HepG2 (cell line): ENCODE data around the gene SLBP. TPM values are rescaled to one million over a fixed set of nuclear protein-coding genes. Genes with fewer than 3 reads are reported as not detected.

ENCODE experiments used
- ATF7-NPFF ChIP-seq: sonication (generic); formaldehyde crosslinking; IDR thresholded peaks from 2 replicates; pipeline ENCODE4 v1.8.1; 2023; ENCODE audit warnings: mild to moderate bottlenecking, low read depth, missing genetic modification reagents, moderate library complexity
- CEBPZ ChIP-seq: IDR thresholded peaks from 2 replicates; pipeline ENCODE4 v1.6.1; 2012; ENCODE audit warnings: low read length, improper control_type of control experiment
- CREB1 ChIP-seq, 2 experiments: fragments of 450-650 bp in 1 of 2; IDR thresholded peaks; 2 replicates each; pipeline ENCODE4 v1.6.1; 2016 to 2017; ENCODE audit warnings: control low read depth in 1 of 2, mild to moderate bottlenecking in 1 of 2, missing compliant biosample characterization in 1 of 2, missing genetic modification characterization in 1 of 2
- HNRNPH1 ChIP-seq: fragments of 200-400 bp; formaldehyde crosslinking; optimal IDR thresholded peaks from 2 replicates; pipeline ENCODE3; 2017; ENCODE audit warnings: mild to moderate bottlenecking, low read depth, low read length
- HNRNPK ChIP-seq: fragments of 200-400 bp; formaldehyde crosslinking; IDR thresholded peaks from 2 replicates; pipeline ENCODE4 v1.6.1; 2018; ENCODE audit warnings: low read length, low read depth, moderate library complexity, mild to moderate bottlenecking; ENCODE audit not compliant: poor library complexity, severe bottlenecking
- ISL2 ChIP-seq: sonication (generic); formaldehyde crosslinking; IDR thresholded peaks from 2 replicates; pipeline ENCODE4 v1.5.0; 2020; ENCODE audit warnings: missing genetic modification reagents
- KMT2A ChIP-seq: sonication (generic); formaldehyde crosslinking; IDR thresholded peaks from 2 replicates; pipeline ENCODE4 v1.4.0; 2020; ENCODE audit warnings: missing genetic modification reagents
- MAF1 ChIP-seq: sonication (generic); formaldehyde crosslinking; IDR thresholded peaks from 2 replicates; pipeline ENCODE4 v1.5.0; 2020; ENCODE audit warnings: missing genetic modification reagents, borderline replicate concordance
- MED1 ChIP-seq: sonication (generic); formaldehyde crosslinking; IDR thresholded peaks from 2 replicates; pipeline ENCODE4 v1.4.0; 2020; ENCODE audit warnings: missing genetic modification reagents
- RFX1 ChIP-seq: fragments of 450-650 bp; IDR thresholded peaks from 2 replicates; pipeline ENCODE4 v1.6.1; 2017
- RFXAP ChIP-seq: sonication (generic); formaldehyde crosslinking; IDR thresholded peaks from 2 replicates; pipeline ENCODE4 v1.4.0; 2020; ENCODE audit warnings: missing genetic modification reagents, borderline replicate concordance
- ZBED4 ChIP-seq: sonication (generic); formaldehyde crosslinking; IDR thresholded peaks from 2 replicates; pipeline ENCODE4 v1.4.0; 2020; ENCODE audit warnings: missing genetic modification reagents, borderline replicate concordance
- ZBTB4 ChIP-seq: sonication (generic); formaldehyde crosslinking; IDR thresholded peaks from 2 replicates; pipeline ENCODE4 v1.4.0; 2020; ENCODE audit warnings: missing genetic modification reagents, mild to moderate bottlenecking, borderline replicate concordance
- ZBTB43 ChIP-seq: sonication (generic); formaldehyde crosslinking; conservative IDR thresholded peaks from 2 replicates; pipeline ENCODE4 v1.4.0; 2020; ENCODE audit warnings: missing genetic modification reagents
- ZNF205 ChIP-seq: IDR thresholded peaks from 2 replicates; pipeline ENCODE4 v1.6.1; 2018; ENCODE audit warnings: missing biosample characterization, missing genetic modification reagents
- ZNF570 ChIP-seq: sonication (generic); formaldehyde crosslinking; IDR thresholded peaks from 2 replicates; pipeline ENCODE4 v1.4.0; 2020; ENCODE audit warnings: mild to moderate bottlenecking, missing genetic modification reagents, borderline replicate concordance
- ZNF780A ChIP-seq: sonication (generic); formaldehyde crosslinking; IDR thresholded peaks from 2 replicates; pipeline ENCODE4 v1.8.0; 2022; ENCODE audit warnings: mild to moderate bottlenecking, missing genetic modification reagents, moderate library complexity
- ZNF792 ChIP-seq: IDR thresholded peaks from 2 replicates; pipeline ENCODE4 v1.6.1; 2016
- polyA plus RNA-seq, 8 experiments: library from polyadenylated mRNA; depleted of rRNA in 3 of 8; stranded (reverse) in 7 of 8; unstranded in 1 of 8; fragments of >200 nt; fragmentation: Illumina TruSeq in 4 of 8; extraction: Trizol in 4 of 8; gene quantifications; 2 replicates each; pipeline versions ENCODE4 v1.2.1 to v1.2.3, GENCODE V29; 2011 to 2016; ENCODE audit warnings: low read depth in 4 of 8, missing spikeins in 1 of 8, mixed read lengths in 1 of 8; ENCODE audit not compliant: insufficient read depth in 1 of 8
- total RNA-seq, 5 experiments: library from RNA; depleted of rRNA; stranded (reverse); fragments of >200 nt; fragmentation: Illumina TruSeq; extraction: Trizol; gene quantifications; 2 replicates each; pipeline ENCODE4 v1.2.3, GENCODE V29; 2016; ENCODE audit warnings: low read depth in 1 of 5

SLBP gene
- total and polyA plus RNA-seq, 2 of the 13 experiments (the other 11 are each of a cell fraction or from before 2014, with no cell fraction given): 43.9 to 104 TPM

- TF ChIP-seq HNRNPH1: no peak
- TF ChIP-seq HNRNPK: peak; percentile 65
- no peak for TF ChIP-seq ZNF570 (CRISPR knock-in tag)
- TF ChIP-seq CREB1 (IDR thresholded peaks at IDR 0.05): no peak
- no peak for TF ChIP-seq CREB1 (CRISPR knock-in tag; IDR thresholded peaks at IDR 0.05)
- peak; percentile 81 for TF ChIP-seq ZBTB43 (CRISPR knock-in tag)
- no peak for TF ChIP-seq ZBTB4
- no peak for TF ChIP-seq ZNF205 (CRISPR knock-in tag)
- peak; percentile 80 for TF ChIP-seq RFXAP
- TF ChIP-seq RFX1: no peak
- no peak for TF ChIP-seq ZNF792
- TF ChIP-seq ISL2 (CRISPR knock-in tag): peak; percentile 87
- peak; percentile 89 for TF ChIP-seq MED1 (CRISPR knock-in tag)
- TF ChIP-seq ATF7-NPFF (CRISPR knock-in tag): 0 out of 2 replicates have a peak, but pooled peaks have one; percentile 25
- no peak for TF ChIP-seq ZBED4 (CRISPR knock-in tag)
- TF ChIP-seq CEBPZ: no peak
- TF ChIP-seq ZNF780A (CRISPR knock-in tag): no peak
- TF ChIP-seq KMT2A: 0 out of 2 replicates have a peak, but pooled peaks have one; percentile 17
- peak; percentile 83; the same call in 1 of the 2 replicates for TF ChIP-seq MAF1 (CRISPR knock-in tag)
These were observed 34.9 kb upstream of the SLBP start (continued) for GRCh38 chr4:1746919-1747602.
